CD14-positive monocyte (primary cell): ENCODE data around the gene RBMS3. TPM values are rescaled to one million over a fixed set of nuclear protein-coding genes. Genes with fewer than 3 reads are reported as not detected.

Experiments
- DNase-seq, 3 donors: peaks; one replicate each; pipeline ENCODE4 v3.0.0-alpha.2; 2011 to 2022
- H2AFZ ChIP-seq: 2 replicates; pipeline ENCODE4 v1.6.0; 2012; ENCODE audit warnings: mild to moderate bottlenecking, low read depth, low read length, inconsistent platforms; ENCODE audit not compliant: insufficient read depth, poor library complexity, severe bottlenecking
- H3K27ac ChIP-seq, 2 donors: 1 replicate in 1 of 2; 2 replicates in 1 of 2; pipeline ENCODE4 v1.5.1; 2012 to 2013; ENCODE audit warnings: low read length in 2 of 2, control low read depth in 1 of 2, inconsistent platforms in 1 of 2, low read depth in 1 of 2, mild to moderate bottlenecking in 1 of 2
- H3K27me3 ChIP-seq, 2 donors: one replicate each; pipeline versions ENCODE4 v1.6.0 to v1.6.1; 2011 to 2013; ENCODE audit warnings: low read length in 2 of 2; ENCODE audit not compliant: control insufficient read depth in 2 of 2, insufficient read depth in 2 of 2
- H3K36me3 ChIP-seq, 2 donors: replicated peaks in 1 of 2; 1 replicate in 1 of 2; 2 replicates in 1 of 2; pipeline versions ENCODE4 v1.5.1 to v1.6.1; 2012 to 2013; ENCODE audit warnings: low read length in 2 of 2, control low read depth in 1 of 2, inconsistent platforms in 1 of 2, mild to moderate bottlenecking in 1 of 2; ENCODE audit not compliant: insufficient read depth in 2 of 2, control insufficient read depth in 1 of 2
- H3K4me1 ChIP-seq, 2 donors: 1 replicate in 1 of 2; 2 replicates in 1 of 2; pipeline versions ENCODE4 v1.5.1 to v1.6.1; 2012 to 2013; ENCODE audit warnings: low read length in 2 of 2, control low read depth in 1 of 2, inconsistent platforms in 1 of 2, mild to moderate bottlenecking in 1 of 2, moderate library complexity in 1 of 2; ENCODE audit not compliant: insufficient read depth in 2 of 2, control insufficient read depth in 1 of 2
- H3K4me2 ChIP-seq: replicated peaks from 2 replicates; pipeline ENCODE3; 2012; ENCODE audit warnings: low read length, moderate library complexity, mild to moderate bottlenecking; ENCODE audit not compliant: poor library complexity, severe bottlenecking; ENCODE audit errors: extremely low read depth
- H3K4me3 ChIP-seq, 3 experiments: fragments of 200-600 bp in 1 of 3; sonication (generic) in 1 of 3; replicated peaks in 1 of 3; 1 replicate in 2 of 3; 2 replicates in 1 of 3; pipeline ENCODE4 v1.5.1; 2011 to 2013; ENCODE audit warnings: low read length in 3 of 3, mild to moderate bottlenecking in 3 of 3, control low read depth in 2 of 3, low read depth in 2 of 3, inconsistent platforms in 1 of 3, moderate library complexity in 1 of 3
- H3K79me2 ChIP-seq: 2 replicates; pipeline ENCODE4 v1.6.0; 2012; ENCODE audit warnings: mild to moderate bottlenecking, control low read depth, inconsistent platforms, low read length, moderate library complexity; ENCODE audit not compliant: insufficient read depth
- H3K9ac ChIP-seq: 2 replicates; pipeline ENCODE4 v1.6.0; 2017; ENCODE audit warnings: low read length, mild to moderate bottlenecking; ENCODE audit not compliant: insufficient read depth, poor library complexity, severe bottlenecking
- H3K9me3 ChIP-seq, 2 donors: replicated peaks in 1 of 2; 1 replicate in 1 of 2; 2 replicates in 1 of 2; pipeline versions ENCODE4 v1.5.1 to v1.6.1; 2012 to 2013; ENCODE audit warnings: low read length in 2 of 2, control low read depth in 1 of 2; ENCODE audit not compliant: control insufficient read depth in 1 of 2, insufficient read depth in 1 of 2
- H4K20me1 ChIP-seq: 2 replicates; pipeline ENCODE4 v1.6.0; 2012; ENCODE audit warnings: mild to moderate bottlenecking, low read length, control low read depth, moderate library complexity; ENCODE audit not compliant: insufficient read depth
- H3K27ac Mint-ChIP-seq, 7 donors: one replicate each; pipeline ENCODE4 v1.8.0; 2020; ENCODE audit warnings: mild to moderate bottlenecking in 7 of 7, mixed read lengths in 7 of 7, moderate library complexity in 6 of 7, inconsistent platforms in 2 of 7
- H3K27me3 Mint-ChIP-seq, 3 donors: one replicate each; pipeline ENCODE4 v1.8.0; 2021 to 2022; ENCODE audit warnings: low read depth in 3 of 3, mild to moderate bottlenecking in 3 of 3, mixed read lengths in 3 of 3, moderate library complexity in 3 of 3, inconsistent platforms in 1 of 3
- H3K36me3 Mint-ChIP-seq, 2 donors: one replicate each; pipeline ENCODE4 v1.8.0; 2020; ENCODE audit warnings: mixed read lengths in 2 of 2, inconsistent platforms in 1 of 2, mild to moderate bottlenecking in 1 of 2
- H3K4me1 Mint-ChIP-seq: one replicate; pipeline ENCODE4 v1.8.0; 2020; ENCODE audit warnings: mild to moderate bottlenecking, mixed read lengths
- H3K4me3 Mint-ChIP-seq, 2 donors: one replicate each; pipeline ENCODE4 v1.8.0; 2020; ENCODE audit warnings: mild to moderate bottlenecking in 2 of 2, mixed read lengths in 2 of 2, moderate library complexity in 1 of 2
- H3K9me3 Mint-ChIP-seq, 7 donors: one replicate each; pipeline ENCODE4 v1.8.0; 2020 to 2022; ENCODE audit warnings: mixed read lengths in 7 of 7, mild to moderate bottlenecking in 6 of 7, moderate library complexity in 6 of 7, inconsistent platforms in 2 of 7
- WGBS: methylation state at CpG from one replicate; pipeline ENCODE4 v1.1.5; 2013; ENCODE audit warnings: missing lambda C conversion rate; ENCODE audit not compliant: insufficient coverage; 5-methylcytosine and 5-hydroxymethylcytosine counted together
- intact Hi-C, 2 donors: fragments of 100-400 bp; cut with micrococcal nuclease; formaldehyde crosslinking; loops; one replicate each; pipeline versions ENCODE4 v1.15.0 to v1.15.1; 2023
- polyA plus RNA-seq, 3 donors: library from polyadenylated mRNA; depleted of rRNA in 1 of 3; unstranded in 2 of 3; stranded (reverse) in 1 of 3; fragments of 300-500 nt in 2 of 3; fragments of >200 nt in 1 of 3; fragmentation: Illumina TruSeq in 2 of 3; gene quantifications; 1 replicate in 2 of 3; 2 replicates in 1 of 3; pipeline ENCODE4 v1.2.3, GENCODE V29; 2012 to 2021
- TF ChIP-seq, protein P1 (sequence below): fragments of 200-600 bp; IDR thresholded peaks from one replicate; pipeline ENCODE4 v1.8.0; 2022; ENCODE audit warnings: antibody characterized with exemption, mild to moderate bottlenecking

RBMS3 gene
- polyA plus RNA-seq, 3 donors: not detected

DNA sequence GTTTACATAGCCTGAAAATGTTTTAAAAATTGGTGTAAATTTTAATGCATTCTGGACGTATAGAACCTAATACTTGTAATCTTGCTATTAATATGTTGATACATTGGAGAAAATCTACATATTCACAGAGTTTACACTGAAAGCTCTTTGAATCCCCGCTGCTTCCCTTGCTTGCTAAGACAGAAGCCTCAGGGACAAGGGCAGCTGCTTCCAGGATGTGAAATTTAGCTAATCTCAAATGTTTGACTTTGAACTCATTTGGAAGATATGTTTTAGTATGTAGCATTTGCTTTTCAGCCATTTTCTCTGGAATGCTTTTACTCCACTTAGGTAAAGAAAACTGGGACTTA, 172.0 kb downstream of the RBMS3 start:
- Mint-ChIP-seq H3K9me3 (peaks cover 0 to 2% (median 0%) of the 10 kb centered on the region in 7 donors), H3K27me3 (no peaks in the 10 kb centered on the region), H3K36me3 (no peaks in the 10 kb centered on the region), H3K4me1 (no peaks in the 10 kb centered on the region), H3K4me3 (no peak overlapping the region), H3K27ac (no peak overlapping the region)
- Histone ChIP-seq H2AFZ (no peak overlapping the region), H3K4me3 (no peak overlapping the region), H3K36me3 (no peaks in the 10 kb centered on the region), H3K27me3 (no peaks in the 10 kb centered on the region), H3K79me2 (no peaks in the 10 kb centered on the region), H3K4me1 (no peaks in the 10 kb centered on the region), H3K4me2 (no peak overlapping the region), H4K20me1 (no peaks in the 10 kb centered on the region), H3K9me3 (no peaks in the 10 kb centered on the region), H3K9ac (no peak overlapping the region), H3K27ac (no peak overlapping the region)
- intact Hi-C loops: no loop called here
- DNase-seq: no peak
- TF ChIP-seq, protein P1, sequence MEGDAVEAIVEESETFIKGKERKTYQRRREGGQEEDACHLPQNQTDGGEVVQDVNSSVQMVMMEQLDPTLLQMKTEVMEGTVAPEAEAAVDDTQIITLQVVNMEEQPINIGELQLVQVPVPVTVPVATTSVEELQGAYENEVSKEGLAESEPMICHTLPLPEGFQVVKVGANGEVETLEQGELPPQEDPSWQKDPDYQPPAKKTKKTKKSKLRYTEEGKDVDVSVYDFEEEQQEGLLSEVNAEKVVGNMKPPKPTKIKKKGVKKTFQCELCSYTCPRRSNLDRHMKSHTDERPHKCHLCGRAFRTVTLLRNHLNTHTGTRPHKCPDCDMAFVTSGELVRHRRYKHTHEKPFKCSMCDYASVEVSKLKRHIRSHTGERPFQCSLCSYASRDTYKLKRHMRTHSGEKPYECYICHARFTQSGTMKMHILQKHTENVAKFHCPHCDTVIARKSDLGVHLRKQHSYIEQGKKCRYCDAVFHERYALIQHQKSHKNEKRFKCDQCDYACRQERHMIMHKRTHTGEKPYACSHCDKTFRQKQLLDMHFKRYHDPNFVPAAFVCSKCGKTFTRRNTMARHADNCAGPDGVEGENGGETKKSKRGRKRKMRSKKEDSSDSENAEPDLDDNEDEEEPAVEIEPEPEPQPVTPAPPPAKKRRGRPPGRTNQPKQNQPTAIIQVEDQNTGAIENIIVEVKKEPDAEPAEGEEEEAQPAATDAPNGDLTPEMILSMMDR: no peak
- 100% methylated on average over 1 of the region's 2 CpGs for WGBS

DNA sequence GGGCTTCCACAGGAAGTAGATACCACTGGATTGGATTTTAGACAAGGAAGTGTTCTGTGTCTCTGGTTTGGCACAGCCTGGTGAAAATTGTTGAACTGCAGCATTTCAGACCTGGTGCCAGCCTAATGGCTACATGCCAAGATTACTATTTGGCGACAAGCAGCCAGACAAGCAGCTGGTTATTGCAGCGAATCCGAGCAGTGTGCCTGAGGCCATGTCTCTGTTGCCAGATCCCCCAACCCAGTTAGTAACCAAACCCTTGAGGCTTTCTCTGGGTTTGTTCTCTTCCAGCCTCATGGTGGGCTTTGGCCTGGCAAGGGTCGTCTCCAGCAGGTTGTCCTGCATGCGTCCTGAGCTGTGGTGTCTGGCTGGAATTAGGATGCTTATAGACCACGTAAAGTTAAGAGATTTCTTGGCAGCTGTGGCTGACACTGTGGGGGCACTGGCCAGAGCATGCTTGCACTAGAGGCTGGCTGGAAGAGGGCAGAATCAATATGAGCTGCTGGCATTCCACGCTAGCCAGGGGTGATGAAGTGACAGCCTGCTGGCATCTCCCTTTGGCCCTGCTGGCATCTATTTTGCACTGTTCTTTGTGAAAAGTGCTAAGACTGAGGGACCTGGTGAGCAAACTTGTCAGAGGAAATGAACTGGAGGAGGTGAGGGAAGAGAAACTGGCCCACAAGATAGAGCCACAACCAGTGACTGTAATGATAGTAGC, 172.6 kb downstream of the RBMS3 start:
- Histone ChIP-seq H3K9me3 (no peaks in the 10 kb centered on the region), H3K79me2 (no peaks in the 10 kb centered on the region), H3K9ac (no peak overlapping the region), H3K27me3 (no peaks in the 10 kb centered on the region), H2AFZ (no peak overlapping the region), H4K20me1 (no peaks in the 10 kb centered on the region), H3K27ac (no peak overlapping the region), H3K4me1 (no peaks in the 10 kb centered on the region), H3K4me3 (no peak overlapping the region), H3K4me2 (no peak overlapping the region), H3K36me3 (no peaks in the 10 kb centered on the region)
- intact Hi-C loops: no loop called here
- Mint-ChIP-seq H3K9me3 (peaks cover 0 to 1% (median 0%) of the 10 kb centered on the region in 7 donors), H3K27ac (no peak overlapping the region), H3K36me3 (no peaks in the 10 kb centered on the region), H3K27me3 (no peaks in the 10 kb centered on the region), H3K4me3 (no peak overlapping the region), H3K4me1 (no peaks in the 10 kb centered on the region)
- TF ChIP-seq, protein P1: no peak
- WGBS: 89% methylated on average over 6 of the region's 7 CpGs
- DNase-seq: no peak
